Prostate gland (tissue), 2 donors: ENCODE data around the gene PKM. TPM values are rescaled to one million over a fixed set of nuclear protein-coding genes. Genes with fewer than 3 reads are reported as not detected.
A peak's percentile ranks its signal among the peaks of the same experiment; 100 is the strongest.

ENCODE experiments used
- DNase-seq: peaks from one replicate; pipeline ENCODE4 v3.0.0-alpha.2; 2019; ENCODE audit warnings: low spot score
- H3K27ac ChIP-seq, 2 donors: fragments of 200-600 bp; sonication (generic); 2 replicates each; pipeline ENCODE4 v1.5.1; 2017 to 2019
- H3K27me3 ChIP-seq: fragments of 200-600 bp; sonication (generic); replicated peaks from 2 replicates; pipeline ENCODE4 v1.5.1; 2019; ENCODE audit not compliant: insufficient read depth
- H3K36me3 ChIP-seq, 2 donors: fragments of 200-600 bp; sonication (generic); 1 replicate in 1 of 2; 2 replicates in 1 of 2; pipeline versions ENCODE4 v1.5.1 to v1.8.1; 2017 to 2019
- H3K4me1 ChIP-seq: fragments of 200-600 bp; sonication (generic); replicated peaks from 2 replicates; pipeline ENCODE4 v1.5.1; 2019
- H3K4me3 ChIP-seq, 2 donors: fragments of 200-600 bp; sonication (generic); 2 replicates each; pipeline ENCODE4 v1.5.1; 2017 to 2019
- H3K9me3 ChIP-seq: fragments of 200-600 bp; sonication (generic); 2 replicates; pipeline ENCODE4 v1.5.1; 2017
- POLR2A ChIP-seq: fragments of 450-650 bp; IDR thresholded peaks from one replicate; pipeline ENCODE4 v1.6.1; 2016; ENCODE audit warnings: antibody characterized with exemption, mild to moderate bottlenecking
- POLR2AphosphoS5 ChIP-seq: sonication (generic); formaldehyde crosslinking; IDR thresholded peaks from one replicate; pipeline ENCODE4 v1.6.1; 2017; ENCODE audit warnings: antibody characterized with exemption
- WGBS: methylation state at CpG from one replicate; pipeline ENCODE4 v1.1.5; 2018; 5-methylcytosine and 5-hydroxymethylcytosine counted together
- intact Hi-C: fragments of 100-400 bp; cut with DNase I; formaldehyde crosslinking; loops from one replicate; pipeline ENCODE4 v1.14.2; 2022
- total RNA-seq, 2 donors: library from RNA; depleted of rRNA; stranded (reverse); fragments of >200 nt; gene quantifications; one replicate each; pipeline ENCODE4 v1.1.0, GENCODE V29; 2016
- TF ChIP-seq, protein P1 (sequence below), 4 experiments: fragments of 200-600 bp in 2 of 4; fragments of 450-650 bp in 2 of 4; sonication (generic) in 2 of 4; IDR thresholded peaks; 1 replicate in 3 of 4; 2 replicates in 1 of 4; pipeline ENCODE4 v1.5.1; 2016 to 2019; ENCODE audit warnings: antibody characterized with exemption in 4 of 4, mild to moderate bottlenecking in 2 of 4, moderate library complexity in 2 of 4

The PKM gene
- total RNA-seq, 2 donors from 2014 or later, result 470 to 513 TPM

GRCh38 chr15:72167445-72167844 lies 63.5 kb downstream of the PKM start:
- Histone ChIP-seq H3K27me3 (no peaks in the 10 kb centered on the region), H3K4me3 (no peak overlapping the region), H3K9me3 (no peaks in the 10 kb centered on the region), H3K4me1 (no peaks in the 10 kb centered on the region), H3K36me3 (no peaks in the 10 kb centered on the region), H3K27ac (peak overlapping the region in 1 of 2 donors; percentile 5)
- 88% methylated on average over 6 of the region's 6 CpGs for WGBS
- intact Hi-C loops, result no loop called here
- no peak for DNase-seq
- TF ChIP-seq POLR2A (no peak), POLR2AphosphoS5 (no peak)
- TF ChIP-seq, protein P1, sequence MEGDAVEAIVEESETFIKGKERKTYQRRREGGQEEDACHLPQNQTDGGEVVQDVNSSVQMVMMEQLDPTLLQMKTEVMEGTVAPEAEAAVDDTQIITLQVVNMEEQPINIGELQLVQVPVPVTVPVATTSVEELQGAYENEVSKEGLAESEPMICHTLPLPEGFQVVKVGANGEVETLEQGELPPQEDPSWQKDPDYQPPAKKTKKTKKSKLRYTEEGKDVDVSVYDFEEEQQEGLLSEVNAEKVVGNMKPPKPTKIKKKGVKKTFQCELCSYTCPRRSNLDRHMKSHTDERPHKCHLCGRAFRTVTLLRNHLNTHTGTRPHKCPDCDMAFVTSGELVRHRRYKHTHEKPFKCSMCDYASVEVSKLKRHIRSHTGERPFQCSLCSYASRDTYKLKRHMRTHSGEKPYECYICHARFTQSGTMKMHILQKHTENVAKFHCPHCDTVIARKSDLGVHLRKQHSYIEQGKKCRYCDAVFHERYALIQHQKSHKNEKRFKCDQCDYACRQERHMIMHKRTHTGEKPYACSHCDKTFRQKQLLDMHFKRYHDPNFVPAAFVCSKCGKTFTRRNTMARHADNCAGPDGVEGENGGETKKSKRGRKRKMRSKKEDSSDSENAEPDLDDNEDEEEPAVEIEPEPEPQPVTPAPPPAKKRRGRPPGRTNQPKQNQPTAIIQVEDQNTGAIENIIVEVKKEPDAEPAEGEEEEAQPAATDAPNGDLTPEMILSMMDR (IDR thresholded peaks at IDR 0.05), result no peak

DNA sequence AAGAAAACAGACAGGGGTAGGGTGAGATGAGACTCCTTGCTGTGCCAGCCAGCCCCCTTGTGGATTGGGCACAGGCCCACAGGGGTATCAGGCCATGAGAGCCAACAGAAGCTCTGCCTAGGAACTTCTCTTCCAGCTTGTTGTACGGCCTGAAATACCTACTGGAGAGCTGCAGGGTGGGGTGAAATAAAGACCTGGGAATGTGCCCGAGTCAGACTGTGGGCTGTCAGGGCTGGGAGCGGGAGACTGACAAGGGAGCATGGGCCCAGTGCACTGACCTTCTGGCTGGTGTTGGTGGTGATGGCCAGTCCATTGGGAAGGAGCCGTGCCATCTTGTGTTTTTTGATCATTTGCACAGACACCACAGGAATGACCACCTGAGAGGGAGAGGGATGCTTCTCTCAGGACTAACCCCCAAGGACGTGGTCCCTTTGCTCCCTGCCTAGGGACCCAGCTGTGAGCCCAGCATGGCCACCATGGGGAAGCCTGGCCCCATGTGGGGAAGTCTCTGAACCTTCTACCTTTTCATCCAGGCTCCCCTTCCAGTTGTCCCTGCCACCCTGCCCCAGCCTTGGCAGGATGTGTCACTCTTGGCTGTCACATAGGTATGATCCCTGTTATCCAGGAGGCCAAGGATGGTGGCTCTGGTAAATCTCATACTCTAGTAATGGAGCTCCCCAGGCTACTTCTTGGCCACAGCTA lies 64.1 kb downstream of the PKM start:
- H3K4me1 ChIP-seq, result no peaks in the 10 kb centered on the region
- no peak overlapping the region for H3K27ac ChIP-seq
- DNase-seq, result no peak
- no peaks in the 10 kb centered on the region for H3K36me3 ChIP-seq
- no peak overlapping the region for H3K4me3 ChIP-seq
- WGBS, result 97% methylated on average over 5 of the region's 5 CpGs
- intact Hi-C loops, result no loop called here
- TF ChIP-seq POLR2A, result no peak
- no peaks in the 10 kb centered on the region for H3K9me3 ChIP-seq
- no peaks in the 10 kb centered on the region for H3K27me3 ChIP-seq

DNA sequence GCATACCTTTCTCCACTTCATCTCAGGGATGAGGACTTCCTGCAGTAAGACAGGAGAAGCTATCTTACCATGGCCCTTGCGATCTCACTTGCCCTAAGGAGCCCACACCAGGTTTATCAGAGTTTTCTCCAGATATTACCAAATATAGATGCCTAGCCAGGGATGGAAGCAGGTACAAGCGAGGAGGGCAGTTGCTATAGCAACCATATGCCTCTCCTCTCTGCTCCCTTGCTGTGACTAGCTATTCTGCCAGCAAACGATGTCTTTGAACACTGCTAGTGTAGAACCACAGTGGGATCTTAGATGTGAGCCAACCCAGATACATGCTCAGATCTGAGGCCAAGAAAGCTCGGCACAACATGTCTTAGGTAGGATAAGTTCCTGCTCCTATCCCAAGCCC lies 67.3 kb downstream of the PKM start:
- DNase-seq, result no peak
- Histone ChIP-seq H3K27ac (no peak overlapping the region), H3K4me1 (no peaks in the 10 kb centered on the region), H3K4me3 (no peak overlapping the region), H3K36me3 (no peaks in the 10 kb centered on the region), H3K27me3 (no peaks in the 10 kb centered on the region), H3K9me3 (no peaks in the 10 kb centered on the region)
- TF ChIP-seq, protein P1 (IDR thresholded peaks at IDR 0.05), result no peak
- no peak for TF ChIP-seq POLR2AphosphoS5
- TF ChIP-seq POLR2A, result no peak
- intact Hi-C loops, result no loop called here
- WGBS, result 62% methylated on average over 4 of the region's 4 CpGs

GRCh38 chr15:72162569-72162968 lies 68.4 kb downstream of the PKM start:
- WGBS, result 98% methylated on average over 5 of the region's 5 CpGs
- no peaks in the 10 kb centered on the region for H3K9me3 ChIP-seq

DNA sequence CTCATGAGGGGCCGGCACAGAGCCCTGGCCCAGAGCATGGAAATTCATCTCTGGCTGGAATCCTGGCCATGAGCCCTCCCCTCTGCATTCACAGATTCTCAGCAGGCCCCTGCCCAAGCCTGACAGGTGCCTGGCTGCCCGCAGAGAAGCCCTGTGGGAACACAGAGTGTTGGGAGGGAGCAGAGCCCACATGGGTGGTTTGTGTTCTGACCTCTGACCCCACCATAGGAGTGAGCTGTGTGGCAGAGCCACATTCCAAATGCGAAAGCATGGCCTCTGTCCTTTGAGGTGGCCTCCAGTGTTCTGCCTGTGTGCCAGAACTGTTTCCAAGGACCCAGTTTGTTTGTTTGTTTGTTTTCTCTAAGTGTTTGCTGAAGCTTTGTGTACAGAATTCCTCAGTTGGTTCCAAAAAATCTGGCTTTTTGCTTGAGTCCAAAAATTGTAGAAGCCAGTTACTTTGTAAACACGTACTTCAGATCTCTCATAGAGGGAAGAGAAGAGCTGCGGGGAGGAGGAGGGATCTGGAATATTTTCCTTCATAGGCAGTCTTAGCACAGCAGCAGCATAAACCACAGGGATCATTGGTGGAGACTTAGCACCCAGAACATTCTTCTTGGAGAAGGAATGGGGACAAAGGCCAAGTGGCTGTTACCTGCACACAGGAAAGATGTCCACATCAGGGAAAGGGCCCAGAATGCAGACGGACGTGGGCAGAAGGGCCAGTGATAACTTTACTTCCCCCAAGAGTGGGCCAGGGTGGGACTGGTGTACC lies 69.4 kb downstream of the PKM start:
- H3K27me3 ChIP-seq, result no peaks in the 10 kb centered on the region
- no peaks in the 10 kb centered on the region for H3K4me1 ChIP-seq
- no peaks in the 10 kb centered on the region for H3K36me3 ChIP-seq
- no peak overlapping the region for H3K27ac ChIP-seq
- H3K4me3 ChIP-seq, result no peak overlapping the region
- 74% methylated on average over 7 of the region's 7 CpGs for WGBS
- no peak for DNase-seq
- TF ChIP-seq, protein P1 (IDR thresholded peaks at IDR 0.05), result no peak
- no peak for TF ChIP-seq POLR2AphosphoS5
- no peak for TF ChIP-seq POLR2A
- intact Hi-C loops, result no loop called here
- H3K9me3 ChIP-seq, result no peaks in the 10 kb centered on the region

More at GRCh38 chr15:72162569-72162968, 68.4 kb downstream of the PKM start:
- Histone ChIP-seq H3K4me1 (no peaks in the 10 kb centered on the region), H3K4me3 (no peak overlapping the region), H3K36me3 (no peaks in the 10 kb centered on the region), H3K27me3 (no peaks in the 10 kb centered on the region), H3K27ac (no peak overlapping the region)
- TF ChIP-seq, protein P1 (IDR thresholded peaks at IDR 0.05), result no peak
- TF ChIP-seq POLR2AphosphoS5 (no peak), POLR2A (no peak)
- intact Hi-C loops, result no loop called here
- DNase-seq, result no peak
